ENCODE data around the gene TPK1. TPM values are rescaled to one million over a fixed set of nuclear protein-coding genes. Genes with fewer than 3 reads are reported as not detected.

Gene TPK1
- total RNA-seq, 1 donor from 2014 or later, result 2.2 TPM

DNA sequence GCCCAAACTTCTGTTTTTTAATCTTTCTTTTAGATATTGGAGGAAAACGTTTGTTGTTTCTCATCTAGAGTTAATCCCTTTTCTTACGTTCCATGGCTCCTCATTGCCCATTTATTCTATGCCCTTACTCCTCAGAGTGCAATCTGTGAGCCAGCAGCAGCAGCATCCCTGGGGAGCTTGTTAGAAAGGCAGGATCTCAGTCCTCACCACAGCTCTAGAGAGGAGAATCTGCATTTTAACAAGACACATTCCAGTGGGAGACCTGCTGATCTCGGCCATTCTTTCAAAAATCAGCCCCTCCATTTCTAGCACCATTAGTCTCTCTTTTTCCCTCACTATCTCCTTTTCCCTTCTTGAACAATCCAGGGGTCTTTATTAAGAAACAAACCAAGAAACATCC is 348.0 kb downstream of the TPK1 start:
- no peaks in the 10 kb centered on the region for H3K4me1 Mint-ChIP-seq (ENCODE audit: low read depth, unreplicated experiment)
- H3K4me3 ChIP-seq (ENCODE audit: insufficient read depth, low read depth, low read length), result no peak overlapping the region
- H2AFZ ChIP-seq (ENCODE audit: low read depth, low read length), result no peak overlapping the region
- no peaks in the 10 kb centered on the region for H3K4me1 ChIP-seq (ENCODE audit: insufficient read depth, low read length)
- H3K27me3 ChIP-seq (ENCODE audit: insufficient read depth, low read length), result no peaks in the 10 kb centered on the region
- no peaks in the 10 kb centered on the region for H3K36me3 ChIP-seq (ENCODE audit: insufficient read depth, low read length)
- no peaks in the 10 kb centered on the region for H4K20me1 ChIP-seq (ENCODE audit: insufficient read depth, low read length)
- no peak overlapping the region for H3K27ac ChIP-seq (ENCODE audit: low read depth, low read length)
- TF ChIP-seq CTCF (IDR thresholded peaks at IDR 0.05; ENCODE audit: insufficient read depth, low read depth, low read length) (no peak), EZH2 (IDR thresholded peaks at IDR 0.05; ENCODE audit: insufficient read depth, low read length) (no peak)
- H3K79me2 ChIP-seq (ENCODE audit: insufficient read depth, low read length), result no peaks in the 10 kb centered on the region
- H3K9ac ChIP-seq (ENCODE audit: low read length), result no peak overlapping the region
- H3K4me2 ChIP-seq (ENCODE audit: low read length), result no peak overlapping the region
- H3K9me3 ChIP-seq (ENCODE audit: insufficient read depth, low read depth, low read length), result no peaks in the 10 kb centered on the region
- H3K9me3 Mint-ChIP-seq (ENCODE audit: unreplicated experiment), result no peaks in the 10 kb centered on the region
- FAIRE-seq (no peak), DNase-seq (ENCODE audit: low read depth) (no peak)
- no peak overlapping the region for H3K27ac Mint-ChIP-seq (ENCODE audit: unreplicated experiment)
- no peaks in the 10 kb centered on the region for H3K36me3 Mint-ChIP-seq (ENCODE audit: low read depth, unreplicated experiment)
- H3K27me3 Mint-ChIP-seq (ENCODE audit: low read depth, unreplicated experiment), result no peaks in the 10 kb centered on the region
- no peak overlapping the region for H3K4me3 Mint-ChIP-seq (ENCODE audit: unreplicated experiment)

DNA sequence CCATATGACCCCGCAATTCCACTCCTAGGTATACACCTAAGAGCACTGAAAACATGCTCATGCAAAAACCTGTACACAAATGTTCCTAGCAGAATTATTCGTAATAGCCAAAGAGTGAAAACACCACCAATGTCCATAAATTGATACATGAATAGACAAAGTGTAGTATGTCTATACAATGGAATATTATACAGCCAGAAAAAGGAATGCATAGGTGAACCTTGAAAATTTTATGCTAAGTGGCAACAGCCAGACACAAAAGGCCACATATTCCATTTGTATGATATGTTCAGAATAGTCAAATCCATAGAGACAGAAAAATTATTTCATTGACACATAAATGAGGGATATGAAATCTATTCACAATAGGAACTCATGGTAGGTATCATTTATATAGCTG is 351.4 kb downstream of the TPK1 start:
- H3K9ac ChIP-seq (ENCODE audit: low read length), result no peak overlapping the region
- H3K4me1 ChIP-seq (ENCODE audit: insufficient read depth, low read length), result no peaks in the 10 kb centered on the region
- H3K4me2 ChIP-seq (ENCODE audit: low read length), result no peak overlapping the region
- H3K27me3 ChIP-seq (ENCODE audit: insufficient read depth, low read length), result no peaks in the 10 kb centered on the region
- H3K9me3 Mint-ChIP-seq (ENCODE audit: unreplicated experiment), result no peaks in the 10 kb centered on the region
- H3K36me3 ChIP-seq (ENCODE audit: insufficient read depth, low read length), result no peaks in the 10 kb centered on the region
- H3K4me3 ChIP-seq (ENCODE audit: insufficient read depth, low read depth, low read length), result no peak overlapping the region
- H3K27ac Mint-ChIP-seq (ENCODE audit: unreplicated experiment), result no peak overlapping the region
- no peak for FAIRE-seq
- H3K27me3 Mint-ChIP-seq (ENCODE audit: low read depth, unreplicated experiment), result no peaks in the 10 kb centered on the region
- no peaks in the 10 kb centered on the region for H4K20me1 ChIP-seq (ENCODE audit: insufficient read depth, low read length)
- no peak overlapping the region for H3K4me3 Mint-ChIP-seq (ENCODE audit: unreplicated experiment)
- no peak for DNase-seq (ENCODE audit: low read depth)
- no peaks in the 10 kb centered on the region for H3K36me3 Mint-ChIP-seq (ENCODE audit: low read depth, unreplicated experiment)
- TF ChIP-seq EZH2 (IDR thresholded peaks at IDR 0.05; ENCODE audit: insufficient read depth, low read length), result no peak
- TF ChIP-seq CTCF (IDR thresholded peaks at IDR 0.05; ENCODE audit: insufficient read depth, low read depth, low read length), result no peak
- H3K4me1 Mint-ChIP-seq (ENCODE audit: low read depth, unreplicated experiment), result no peaks in the 10 kb centered on the region
- H3K27ac ChIP-seq (ENCODE audit: low read depth, low read length), result no peak overlapping the region
- H3K9me3 ChIP-seq (ENCODE audit: insufficient read depth, low read depth, low read length), result no peaks in the 10 kb centered on the region
- no peaks in the 10 kb centered on the region for H3K79me2 ChIP-seq (ENCODE audit: insufficient read depth, low read length)
- no peak overlapping the region for H2AFZ ChIP-seq (ENCODE audit: low read depth, low read length)

- H3K27me3 Mint-ChIP-seq (ENCODE audit: low read depth, unreplicated experiment), result no peaks in the 10 kb centered on the region
- no peak overlapping the region for H3K4me3 ChIP-seq (ENCODE audit: insufficient read depth, low read depth, low read length)
- H3K9ac ChIP-seq (ENCODE audit: low read length), result no peak overlapping the region
- no peaks in the 10 kb centered on the region for H3K36me3 Mint-ChIP-seq (ENCODE audit: low read depth, unreplicated experiment)
- H3K9me3 ChIP-seq (ENCODE audit: insufficient read depth, low read depth, low read length), result no peaks in the 10 kb centered on the region
- H3K27ac ChIP-seq (ENCODE audit: low read depth, low read length), result no peak overlapping the region
- no peaks in the 10 kb centered on the region for H4K20me1 ChIP-seq (ENCODE audit: insufficient read depth, low read length)
- H2AFZ ChIP-seq (ENCODE audit: low read depth, low read length), result no peak overlapping the region
- H3K36me3 ChIP-seq (ENCODE audit: insufficient read depth, low read length), result no peaks in the 10 kb centered on the region
- no peak overlapping the region for H3K4me3 Mint-ChIP-seq (ENCODE audit: unreplicated experiment)
- no peaks in the 10 kb centered on the region for H3K79me2 ChIP-seq (ENCODE audit: insufficient read depth, low read length)
- no peaks in the 10 kb centered on the region for H3K4me1 Mint-ChIP-seq (ENCODE audit: low read depth, unreplicated experiment)
- H3K4me2 ChIP-seq (ENCODE audit: low read length), result no peak overlapping the region
- DNase-seq (ENCODE audit: low read depth) (no peak), FAIRE-seq (no peak)
- no peaks in the 10 kb centered on the region for H3K4me1 ChIP-seq (ENCODE audit: insufficient read depth, low read length)
- no peaks in the 10 kb centered on the region for H3K9me3 Mint-ChIP-seq (ENCODE audit: unreplicated experiment)
- H3K27me3 ChIP-seq (ENCODE audit: insufficient read depth, low read length), result no peaks in the 10 kb centered on the region
- no peak overlapping the region for H3K27ac Mint-ChIP-seq (ENCODE audit: unreplicated experiment)
- TF ChIP-seq EZH2 (IDR thresholded peaks at IDR 0.05; ENCODE audit: insufficient read depth, low read length) (no peak), CTCF (IDR thresholded peaks at IDR 0.05; ENCODE audit: insufficient read depth, low read depth, low read length) (no peak)
Observed at GRCh38 chr7:144483189-144483588, 352.7 kb downstream of the TPK1 start.

Data from astrocyte (in vitro differentiated cells and primary cell).